HFFc6 (cell line): ENCODE results near the gene SMO. TPM values are rescaled to one million over a fixed set of nuclear protein-coding genes. Genes with fewer than 3 reads are reported as not detected.

ENCODE experiments used
- DNase-seq: peaks from one replicate; pipeline ENCODE4 v3.0.0-alpha.2; 2018
- H3K27ac Mint-ChIP-seq: 2 replicates; pipeline ENCODE4 v1.8.0; 2020; ENCODE audit warnings: mild to moderate bottlenecking, mixed read lengths
- H3K27me3 Mint-ChIP-seq: 2 replicates; pipeline ENCODE4 v1.8.0; 2021; ENCODE audit warnings: mild to moderate bottlenecking, moderate library complexity, mixed read lengths; ENCODE audit not compliant: insufficient read depth
- H3K36me3 Mint-ChIP-seq: 2 replicates; pipeline ENCODE4 v1.8.0; 2021; ENCODE audit warnings: low read depth, mixed read lengths
- H3K4me1 Mint-ChIP-seq: 2 replicates; pipeline ENCODE4 v1.8.0; 2020; ENCODE audit warnings: low read depth, mixed read lengths
- H3K4me3 Mint-ChIP-seq: 2 replicates; pipeline ENCODE4 v1.8.0; 2020; ENCODE audit warnings: mild to moderate bottlenecking, moderate library complexity, mixed read lengths
- H3K9me3 Mint-ChIP-seq: 2 replicates; pipeline ENCODE4 v1.8.0; 2020; ENCODE audit warnings: mild to moderate bottlenecking, mixed read lengths
- CTCF ChIP-seq: fragments of 200-600 bp; sonication (generic); IDR thresholded peaks from 2 replicates; pipeline ENCODE4 v1.5.0; 2021; ENCODE audit warnings: antibody characterized with exemption, mild to moderate bottlenecking
- total RNA-seq, 6 experiments: library from RNA; stranded (reverse); fragmentation: NEBNext Ultra II Directional; extraction: Animal tissue kit (Norgen Biotek cat#: 25700); gene quantifications; 2 replicates in 1 of 6; 3 replicates in 5 of 6; pipeline ENCODE4 v1.2.3, GENCODE V29; 2021

The SMO gene
- total RNA-seq, 6 experiments from 2014 or later, result 0.09 to 0.57 (median 0.17) TPM

DNA sequence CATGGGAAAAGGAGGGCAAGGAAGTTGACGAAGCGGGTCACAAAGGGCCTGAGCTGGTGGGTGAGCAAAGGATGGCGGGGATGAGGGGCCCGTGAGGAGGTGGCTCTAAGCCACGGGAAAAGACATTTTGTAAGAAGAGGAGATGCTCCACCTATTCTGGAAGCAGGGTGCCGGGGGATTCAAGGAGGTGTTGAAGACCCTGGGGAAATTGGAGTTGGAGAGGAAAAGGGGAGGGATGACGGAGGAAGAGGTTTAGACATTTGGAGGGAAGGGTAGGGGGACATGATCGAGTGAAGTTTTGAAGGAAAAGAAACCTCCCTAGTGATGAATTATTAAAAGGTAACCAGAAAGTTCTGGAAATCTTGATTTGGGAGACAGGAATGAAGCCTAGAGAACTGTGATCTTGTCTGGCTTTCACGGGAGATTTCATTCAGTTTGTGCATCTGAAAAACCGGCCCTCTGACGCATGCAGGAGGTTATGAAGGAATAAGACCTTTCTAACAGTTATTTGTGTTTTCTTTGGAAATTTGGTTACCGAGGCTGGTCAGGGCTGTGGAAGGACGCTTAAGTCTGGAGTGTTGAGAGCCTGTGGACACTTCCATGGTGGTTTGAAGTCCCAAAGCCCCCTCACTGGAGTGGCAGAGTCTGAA lies 1.4 kb downstream of the SMO start:
- DNase-seq, result no peak
- Mint-ChIP-seq H3K27ac (no peak overlapping the region), H3K4me1 (no peaks in the 10 kb centered on the region), H3K4me3 (peak overlapping the region; percentile 38), H3K9me3 (no peaks in the 10 kb centered on the region), H3K36me3 (no peaks in the 10 kb centered on the region), H3K27me3 (peaks cover 57% of the 10 kb centered on the region)
- TF ChIP-seq CTCF, result no peak

- no peak overlapping the region for H3K27ac Mint-ChIP-seq
- H3K27me3 Mint-ChIP-seq, result peaks cover 47% of the 10 kb centered on the region
- no peak for TF ChIP-seq CTCF
- H3K4me3 Mint-ChIP-seq, result no peak overlapping the region
- DNase-seq, result no peak
- no peaks in the 10 kb centered on the region for H3K9me3 Mint-ChIP-seq
- H3K36me3 Mint-ChIP-seq, result no peaks in the 10 kb centered on the region
- H3K4me1 Mint-ChIP-seq, result no peaks in the 10 kb centered on the region
Measured at GRCh38 chr7:129191272-129191671, 2.8 kb downstream of the SMO start.

DNA sequence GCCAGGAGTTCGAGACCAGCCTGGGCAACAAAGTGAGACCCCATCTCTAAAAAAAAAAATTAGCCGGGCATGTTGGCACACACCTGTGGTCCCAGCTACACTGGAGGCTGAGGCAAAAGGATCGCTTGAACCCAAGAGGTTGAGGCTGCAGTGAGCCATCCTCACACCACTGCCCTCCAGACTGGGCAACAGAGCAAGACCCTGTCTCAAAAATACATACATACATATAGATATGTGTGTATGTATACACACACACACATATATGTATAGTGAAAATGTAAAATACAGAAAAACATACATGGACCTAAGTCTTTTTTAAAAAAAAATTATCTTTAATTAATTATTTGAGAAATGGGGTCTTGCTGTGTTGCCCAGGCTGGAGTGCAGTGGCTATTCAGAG lies 5.5 kb downstream of the SMO start:
- no peak overlapping the region for H3K27ac Mint-ChIP-seq
- no peaks in the 10 kb centered on the region for H3K36me3 Mint-ChIP-seq
- H3K4me1 Mint-ChIP-seq, result no peaks in the 10 kb centered on the region
- no peak overlapping the region for H3K4me3 Mint-ChIP-seq
- no peaks in the 10 kb centered on the region for H3K9me3 Mint-ChIP-seq
- DNase-seq, result no peak
- no peak for TF ChIP-seq CTCF
- H3K27me3 Mint-ChIP-seq, result peaks cover 32% of the 10 kb centered on the region

- no peak for TF ChIP-seq CTCF
- no peak overlapping the region for H3K4me3 Mint-ChIP-seq
- H3K9me3 Mint-ChIP-seq, result no peaks in the 10 kb centered on the region
- no peak overlapping the region for H3K27ac Mint-ChIP-seq
- peaks cover 15% of the 10 kb centered on the region for H3K27me3 Mint-ChIP-seq
- no peak for DNase-seq
- H3K4me1 Mint-ChIP-seq, result no peaks in the 10 kb centered on the region
- no peaks in the 10 kb centered on the region for H3K36me3 Mint-ChIP-seq
Measured at GRCh38 chr7:129197771-129198170, 9.3 kb downstream of the SMO start.

DNA sequence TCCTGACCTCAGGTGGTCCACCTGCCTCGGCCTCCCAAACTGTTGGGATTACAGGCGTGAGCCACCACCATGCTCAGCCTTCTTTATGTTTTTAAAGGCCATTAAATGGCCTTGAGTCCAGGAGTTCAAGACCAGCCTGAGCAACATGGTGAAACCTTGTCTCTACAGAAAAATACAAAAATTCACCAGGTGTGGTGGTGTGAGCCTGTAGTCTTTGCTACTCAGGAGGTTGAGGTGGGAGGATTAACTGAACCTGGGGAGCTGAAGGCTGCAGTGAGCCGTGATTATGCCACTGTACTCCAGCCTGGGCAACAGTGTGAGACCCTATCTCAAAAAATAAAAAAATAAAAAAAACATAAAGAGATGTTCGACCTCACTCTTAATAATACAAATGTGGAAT lies 11.0 kb downstream of the SMO start:
- TF ChIP-seq CTCF, result no peak
- Mint-ChIP-seq H3K27me3 (peaks cover 24% of the 10 kb centered on the region), H3K36me3 (no peaks in the 10 kb centered on the region), H3K9me3 (no peaks in the 10 kb centered on the region), H3K4me3 (no peak overlapping the region), H3K27ac (no peak overlapping the region), H3K4me1 (no peaks in the 10 kb centered on the region)
- DNase-seq, result no peak
